HepG2 (cell line): ENCODE data around the gene SLC50A1. TPM values are rescaled to one million over a fixed set of nuclear protein-coding genes. Genes with fewer than 3 reads are reported as not detected.
A peak's percentile ranks its signal among the peaks of the same experiment; 100 is the strongest.

Experiments used
- FIP1L1 ChIP-seq: fragments of 200-400 bp; formaldehyde crosslinking; IDR thresholded peaks from 2 replicates; pipeline ENCODE4 v1.6.1; 2018; ENCODE audit warnings: low read depth, mild to moderate bottlenecking, low read length, moderate library complexity, borderline replicate concordance; ENCODE audit not compliant: insufficient read depth
- GTF3A ChIP-seq: sonication (generic); formaldehyde crosslinking; conservative IDR thresholded peaks from 2 replicates; pipeline ENCODE4 v1.4.0; 2020; ENCODE audit warnings: mild to moderate bottlenecking, missing genetic modification reagents
- HCFC1 ChIP-seq: fragments of 150-350 bp; IDR thresholded peaks from 2 replicates; pipeline ENCODE4 v1.6.1; 2014; ENCODE audit warnings: low read depth, low read length
- HNRNPUL1 ChIP-seq: fragments of 200-400 bp; formaldehyde crosslinking; IDR thresholded peaks from 2 replicates; pipeline ENCODE4 v1.6.1; 2017; ENCODE audit warnings: low read depth, mild to moderate bottlenecking, low read length, moderate library complexity
- KDM1A ChIP-seq: IDR thresholded peaks from 2 replicates; pipeline ENCODE4 v1.6.1; 2016; ENCODE audit warnings: missing compliant biosample characterization
- KDM5B ChIP-seq: sonication (generic); formaldehyde crosslinking; IDR thresholded peaks from 2 replicates; pipeline ENCODE4 v1.4.0; 2020; ENCODE audit warnings: missing genetic modification reagents, mild to moderate bottlenecking, borderline replicate concordance
- KLF13 ChIP-seq: sonication (generic); formaldehyde crosslinking; IDR thresholded peaks from 2 replicates; pipeline ENCODE4 v1.4.0; 2020; ENCODE audit warnings: mild to moderate bottlenecking, missing genetic modification reagents
- NFYC ChIP-seq: IDR thresholded peaks from 2 replicates; pipeline ENCODE4 v1.6.1; 2016; ENCODE audit warnings: missing genetic modification reagents, missing compliant biosample characterization
- POLR2AphosphoS2 ChIP-seq: IDR thresholded peaks from 2 replicates; pipeline ENCODE4 v1.6.1; 2011; ENCODE audit warnings: low read depth, low read length, improper control_type of control experiment
- RBM22 ChIP-seq: fragments of 200-400 bp; formaldehyde crosslinking; optimal IDR thresholded peaks from 2 replicates; pipeline ENCODE3; 2017; ENCODE audit warnings: mild to moderate bottlenecking, low read length, moderate library complexity
- SMYD3 ChIP-seq: sonication (generic); formaldehyde crosslinking; IDR thresholded peaks from 2 replicates; pipeline ENCODE4 v1.8.1; 2023; ENCODE audit warnings: mild to moderate bottlenecking, missing genetic modification reagents
- ZFP91 ChIP-seq: sonication (generic); formaldehyde crosslinking; IDR thresholded peaks from 2 replicates; pipeline ENCODE4 v1.9.0; 2022; ENCODE audit warnings: missing genetic modification reagents, mild to moderate bottlenecking, borderline replicate concordance
- ZFX ChIP-seq: sonication (generic); formaldehyde crosslinking; IDR thresholded peaks from 2 replicates; pipeline ENCODE4 v1.4.0; 2020; ENCODE audit warnings: mild to moderate bottlenecking, low read depth, missing genetic modification reagents, moderate library complexity
- ZMAT5 ChIP-seq: sonication (generic); formaldehyde crosslinking; IDR thresholded peaks from 2 replicates; pipeline ENCODE4 v1.5.0; 2020; ENCODE audit warnings: mild to moderate bottlenecking, low read depth, missing genetic modification reagents, borderline replicate concordance
- ZNF143 ChIP-seq: sonication (generic); formaldehyde crosslinking; IDR thresholded peaks from 2 replicates; pipeline ENCODE4 v1.4.0; 2020; ENCODE audit warnings: missing genetic modification reagents
- ZNF615 ChIP-seq: sonication (generic); formaldehyde crosslinking; IDR thresholded peaks from 2 replicates; pipeline ENCODE4 v1.5.0; 2020; ENCODE audit warnings: mild to moderate bottlenecking, missing genetic modification reagents, borderline replicate concordance
- ZNF781 ChIP-seq: sonication (generic); formaldehyde crosslinking; IDR thresholded peaks from 2 replicates; pipeline ENCODE4 v1.5.1; 2020; ENCODE audit warnings: borderline replicate concordance, mild to moderate bottlenecking, missing genetic modification reagents; ENCODE audit errors: not compliant biosample characterization
- ZNF790 ChIP-seq: sonication (generic); formaldehyde crosslinking; IDR thresholded peaks from 2 replicates; pipeline ENCODE4 v1.8.0; 2022; ENCODE audit warnings: missing genetic modification reagents, mild to moderate bottlenecking, borderline replicate concordance
- ZSCAN29 ChIP-seq: sonication (generic); formaldehyde crosslinking; conservative IDR thresholded peaks from 2 replicates; pipeline ENCODE4 v1.4.0; 2020; ENCODE audit warnings: mild to moderate bottlenecking, missing genetic modification reagents
- polyA plus RNA-seq, 8 experiments: library from polyadenylated mRNA; depleted of rRNA in 3 of 8; stranded (reverse) in 7 of 8; unstranded in 1 of 8; fragments of >200 nt; fragmentation: Illumina TruSeq in 4 of 8; extraction: Trizol in 4 of 8; gene quantifications; 2 replicates each; pipeline versions ENCODE4 v1.2.1 to v1.2.3, GENCODE V29; 2011 to 2016; ENCODE audit warnings: low read depth in 4 of 8, missing spikeins in 1 of 8, mixed read lengths in 1 of 8; ENCODE audit not compliant: insufficient read depth in 1 of 8
- total RNA-seq, 5 experiments: library from RNA; depleted of rRNA; stranded (reverse); fragments of >200 nt; fragmentation: Illumina TruSeq; extraction: Trizol; gene quantifications; 2 replicates each; pipeline ENCODE4 v1.2.3, GENCODE V29; 2016; ENCODE audit warnings: low read depth in 1 of 5
- TF ChIP-seq, protein P1 (sequence below): sonication (generic); formaldehyde crosslinking; IDR thresholded peaks from 2 replicates; pipeline ENCODE4 v1.4.0; 2020; ENCODE audit warnings: missing genetic modification reagents
- TF ChIP-seq, protein P2 (sequence below): sonication (generic); formaldehyde crosslinking; IDR thresholded peaks from 2 replicates; pipeline ENCODE4 v1.5.0; 2020; ENCODE audit warnings: missing genetic modification reagents
- TF ChIP-seq, protein P3 (sequence below): sonication (generic); formaldehyde crosslinking; IDR thresholded peaks from 2 replicates; pipeline ENCODE4 v1.4.0; 2020; ENCODE audit warnings: missing genetic modification reagents

Gene SLC50A1
- total and polyA plus RNA-seq, 2 of the 13 experiments (the other 11 are each of a cell fraction or from before 2014, with no cell fraction given) = 22.5 to 46.8 TPM

GRCh38 chr1:155139895-155140629 lies 4.4 kb downstream of the SLC50A1 start, which contains the start of gene DPM3 (continued):
- TF ChIP-seq ZNF615 (CRISPR knock-in tag) (no peak), KDM1A (no peak), HNRNPUL1 (no peak), KLF13 (CRISPR knock-in tag) (no peak), ZFX (CRISPR knock-in tag) (peak; percentile 73), ZFP91 (CRISPR knock-in tag) (peak; percentile 71; the same call in 1 of the 2 replicates), POLR2AphosphoS2 (no peak), ZNF790 (no peak), KDM5B (CRISPR knock-in tag) (peak; percentile 79; the same call in 1 of the 2 replicates), RBM22 (no peak), FIP1L1 (no peak), ZNF781 (peak; percentile 69), ZSCAN29 (CRISPR knock-in tag) (peak; percentile 56; the same call in 1 of the 2 replicates), HCFC1 (peak; percentile 94), ZMAT5 (CRISPR knock-in tag) (no peak), GTF3A (CRISPR knock-in tag) (no peak), SMYD3 (CRISPR knock-in tag) (no peak), NFYC (CRISPR knock-in tag) (no peak), ZNF143 (CRISPR knock-in tag) (peak; percentile 98)
- TF ChIP-seq, protein P1, sequence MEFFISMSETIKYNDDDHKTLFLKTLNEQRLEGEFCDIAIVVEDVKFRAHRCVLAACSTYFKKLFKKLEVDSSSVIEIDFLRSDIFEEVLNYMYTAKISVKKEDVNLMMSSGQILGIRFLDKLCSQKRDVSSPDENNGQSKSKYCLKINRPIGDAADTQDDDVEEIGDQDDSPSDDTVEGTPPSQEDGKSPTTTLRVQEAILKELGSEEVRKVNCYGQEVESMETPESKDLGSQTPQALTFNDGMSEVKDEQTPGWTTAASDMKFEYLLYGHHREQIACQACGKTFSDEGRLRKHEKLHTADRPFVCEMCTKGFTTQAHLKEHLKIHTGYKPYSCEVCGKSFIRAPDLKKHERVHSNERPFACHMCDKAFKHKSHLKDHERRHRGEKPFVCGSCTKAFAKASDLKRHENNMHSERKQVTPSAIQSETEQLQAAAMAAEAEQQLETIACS (CRISPR knock-in tag) = no peak
- TF ChIP-seq, protein P2, sequence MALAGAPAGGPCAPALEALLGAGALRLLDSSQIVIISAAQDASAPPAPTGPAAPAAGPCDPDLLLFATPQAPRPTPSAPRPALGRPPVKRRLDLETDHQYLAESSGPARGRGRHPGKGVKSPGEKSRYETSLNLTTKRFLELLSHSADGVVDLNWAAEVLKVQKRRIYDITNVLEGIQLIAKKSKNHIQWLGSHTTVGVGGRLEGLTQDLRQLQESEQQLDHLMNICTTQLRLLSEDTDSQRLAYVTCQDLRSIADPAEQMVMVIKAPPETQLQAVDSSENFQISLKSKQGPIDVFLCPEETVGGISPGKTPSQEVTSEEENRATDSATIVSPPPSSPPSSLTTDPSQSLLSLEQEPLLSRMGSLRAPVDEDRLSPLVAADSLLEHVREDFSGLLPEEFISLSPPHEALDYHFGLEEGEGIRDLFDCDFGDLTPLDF (CRISPR knock-in tag) = no peak
- TF ChIP-seq, protein P3, sequence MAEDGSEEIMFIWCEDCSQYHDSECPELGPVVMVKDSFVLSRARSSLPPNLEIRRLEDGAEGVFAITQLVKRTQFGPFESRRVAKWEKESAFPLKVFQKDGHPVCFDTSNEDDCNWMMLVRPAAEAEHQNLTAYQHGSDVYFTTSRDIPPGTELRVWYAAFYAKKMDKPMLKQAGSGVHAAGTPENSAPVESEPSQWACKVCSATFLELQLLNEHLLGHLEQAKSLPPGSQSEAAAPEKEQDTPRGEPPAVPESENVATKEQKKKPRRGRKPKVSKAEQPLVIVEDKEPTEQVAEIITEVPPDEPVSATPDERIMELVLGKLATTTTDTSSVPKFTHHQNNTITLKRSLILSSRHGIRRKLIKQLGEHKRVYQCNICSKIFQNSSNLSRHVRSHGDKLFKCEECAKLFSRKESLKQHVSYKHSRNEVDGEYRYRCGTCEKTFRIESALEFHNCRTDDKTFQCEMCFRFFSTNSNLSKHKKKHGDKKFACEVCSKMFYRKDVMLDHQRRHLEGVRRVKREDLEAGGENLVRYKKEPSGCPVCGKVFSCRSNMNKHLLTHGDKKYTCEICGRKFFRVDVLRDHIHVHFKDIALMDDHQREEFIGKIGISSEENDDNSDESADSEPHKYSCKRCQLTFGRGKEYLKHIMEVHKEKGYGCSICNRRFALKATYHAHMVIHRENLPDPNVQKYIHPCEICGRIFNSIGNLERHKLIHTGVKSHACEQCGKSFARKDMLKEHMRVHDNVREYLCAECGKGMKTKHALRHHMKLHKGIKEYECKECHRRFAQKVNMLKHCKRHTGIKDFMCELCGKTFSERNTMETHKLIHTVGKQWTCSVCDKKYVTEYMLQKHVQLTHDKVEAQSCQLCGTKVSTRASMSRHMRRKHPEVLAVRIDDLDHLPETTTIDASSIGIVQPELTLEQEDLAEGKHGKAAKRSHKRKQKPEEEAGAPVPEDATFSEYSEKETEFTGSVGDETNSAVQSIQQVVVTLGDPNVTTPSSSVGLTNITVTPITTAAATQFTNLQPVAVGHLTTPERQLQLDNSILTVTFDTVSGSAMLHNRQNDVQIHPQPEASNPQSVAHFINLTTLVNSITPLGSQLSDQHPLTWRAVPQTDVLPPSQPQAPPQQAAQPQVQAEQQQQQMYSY (CRISPR knock-in tag) = no peak
